ENCODE data around the gene SPATA21. TPM values are rescaled to one million over a fixed set of nuclear protein-coding genes. Genes with fewer than 3 reads are reported as not detected.

The SPATA21 gene
- polyA plus RNA-seq, 2 of the 4 experiments (the other 2 are of a cell fraction) = 0.08 to 0.09 TPM

GRCh38 chr1:16440470-16441281, 3.5 kb upstream of the SPATA21 start, which contains the start of gene NECAP2:
Gene NECAP2, plus strand, starts transcription at chr1:16440724. Its CDS starts 38 bp downstream, at chr1:16440762.
- Histone ChIP-seq H3K4me2 (peak within 1 kb of the TSS; percentile 98), H3K27ac (peak within 1 kb of the TSS; percentile 84 to 98), H3K4me3 (peak within 1 kb of the TSS; percentile 97), H3K4me1 (peaks cover 8% of the 10 kb centered on the region; the same call in 1 of the 3 replicates), H3K9me3 (no peaks in the 10 kb centered on the region)
- ATAC-seq (peak; percentile 97 to 98), FAIRE-seq (no peak), DNase-seq (ENCODE audit: low read depth in 1 of 2, low spot score in 1 of 2) (peak; percentile 85 to 91)
- TF ChIP-seq HDAC2 (IDR thresholded peaks at IDR 0.05) (no peak), CTCF (IDR thresholded peaks at IDR 0.05) (peak; percentile 70), ATOH8 (CRISPR knock-in tag; IDR thresholded peaks at IDR 0.05; ENCODE audit: low read depth) (no peak), MAX (IDR thresholded peaks at IDR 0.05) (peak; percentile 98), SMC3 (IDR thresholded peaks at IDR 0.05) (peak; percentile 73), PHF8 (IDR thresholded peaks at IDR 0.05; ENCODE audit: borderline replicate concordance, low read depth) (peak; percentile 78), SREBF2 (IDR thresholded peaks at IDR 0.05) (no peak), USF2 (IDR thresholded peaks at IDR 0.05) (peak; percentile 23; the same call in 1 of the 2 replicates), CEBPB (IDR thresholded peaks at IDR 0.05) (no peak), KDM5A (IDR thresholded peaks at IDR 0.05) (0 out of 2 replicates have a peak, but pooled peaks have one; percentile 11), BCL3 (IDR thresholded peaks at IDR 0.05) (peak; percentile 61; the same call in 1 of the 3 replicates), RARB (CRISPR knock-in tag; IDR thresholded peaks at IDR 0.05) (no peak), POLR2A (IDR thresholded peaks at IDR 0.05; ENCODE audit: low read length) (peak; percentile 91), E2F6 (IDR thresholded peaks at IDR 0.05; ENCODE audit: borderline replicate concordance, low read depth) (peak; percentile 73; the same call in 1 of the 2 replicates), MYC (IDR thresholded peaks at IDR 0.05; ENCODE audit: borderline replicate concordance, low read length) (peak; percentile 91), RAD21 (conservative IDR thresholded peaks at IDR 0.05 in 1 of 2, IDR thresholded peaks at IDR 0.05 in 1 of 2) (peak; percentile 39 to 60), ELK1 (IDR thresholded peaks at IDR 0.05; ENCODE audit: low read depth, low read length) (no peak), MAZ (IDR thresholded peaks at IDR 0.05; ENCODE audit: borderline replicate concordance, low read depth, low read length) (no peak), ZNF302 (CRISPR knock-in tag; IDR thresholded peaks at IDR 0.05) (no peak), PBX3 (IDR thresholded peaks at IDR 0.05) (no peak), TFCP2L1 (CRISPR knock-in tag; IDR thresholded peaks at IDR 0.05) (no peak), JUN (IDR thresholded peaks at IDR 0.05) (peak in 1 of 2 experiments; percentile 70; a peak in 3 of 5 replicates)
- POLR2A ChIA-PET = interaction anchor here (1.3 kb wide), 1 partner anchor 74 kb away, joined by 3 read pairs; the partner anchor contains the start of gene SZRD1
- CTCF ChIA-PET = interaction anchor here (0.5 to 3.0 kb wide), 28 partner anchors 10 to 1776 kb away, joined by 3 to 30 read pairs (median 4); partner anchors contain the start of gene FBXO42
- 1% methylated on average over 42 of the region's 68 CpGs for WGBS (ENCODE audit: missing lambda C conversion rate)
